HCT116 (cell line): ENCODE measurements around the gene SECISBP2L. TPM values are rescaled to one million over a fixed set of nuclear protein-coding genes. Genes with fewer than 3 reads are reported as not detected.

Source experiments
- ATAC-seq: fragments of 200-7000 bp; cut with Tn5 transposase; 2 replicates; pipeline ENCODE4 v1.9.1; 2020; ENCODE audit warnings: mild to moderate bottlenecking, moderate library complexity
- BruUV-seq: library from RNA; stranded (reverse); fragments of 400-500 nt; replicated peaks from 2 replicates; lab custom pipeline; 2021; lab: Mats Ljungman, UMichigan
- CTCF ChIA-PET: fragments of 300-600 bp; sonication (Branson Sonifier 250); formaldehyde crosslinking; loops from one replicate; lab custom pipeline; 2021; ENCODE audit warnings: antibody characterized with exemption; lab: Charles Lee
- POLR2A ChIA-PET: fragments of 300-600, 350-600 bp; sonication (Branson Sonifier 250); formaldehyde crosslinking; loops from one replicate; lab custom pipeline; 2021; ENCODE audit warnings: antibody characterized with exemption; lab: Charles Lee
- RAD21 ChIA-PET, 2 experiments: fragments of 300-600 bp; sonication (Branson Sonifier 250); formaldehyde crosslinking; loops; one replicate each; lab custom pipeline; 2023; ENCODE audit warnings: low total read pairs in 2 of 2; ENCODE audit not compliant: uncharacterized antibody in 2 of 2, unreplicated experiment in 2 of 2, low non-redundant PET in 1 of 2; lab: Charles Lee
- DNase-seq: peaks from one replicate; pipeline ENCODE4 v3.0.0-alpha.2; 2010; ENCODE audit warnings: low read depth, low spot score
- H2AFZ ChIP-seq: fragments of 200-600 bp; shearing (Covaris generic), sonication (generic); 2 replicates; pipeline ENCODE4 v1.6.1; 2017; ENCODE audit warnings: low read depth, mixed run types, mixed read lengths, antibody characterized with exemption, low read length; ENCODE audit not compliant: poor library complexity, severe bottlenecking
- H3K27ac ChIP-seq: 2 replicates; pipeline ENCODE4 v1.5.1; 2012; ENCODE audit warnings: low read depth, low read length
- H3K27me3 ChIP-seq: fragments of 200-600 bp; sonication (generic); 2 replicates; pipeline ENCODE4 v1.6.1; 2016; ENCODE audit warnings: mixed run types, low read length, mixed read lengths; ENCODE audit not compliant: insufficient read depth
- H3K36me3 ChIP-seq, 2 experiments: fragments of 200-500 bp in 1 of 2; fragments of 200-600 bp in 1 of 2; sonication (Bioruptor generic) in 1 of 2; sonication (generic) in 1 of 2; 2 replicates each; pipeline versions ENCODE4 v1.5.1 to v1.6.1; 2014 to 2016; ENCODE audit warnings: low read length in 2 of 2, inconsistent platforms in 1 of 2, mixed read lengths in 1 of 2, mixed run types in 1 of 2; ENCODE audit not compliant: insufficient read depth in 2 of 2, control insufficient read depth in 1 of 2
- H3K4me1 ChIP-seq, 2 experiments: fragments of 200-600 bp in 1 of 2; sonication (generic) in 1 of 2; 2 replicates each; pipeline versions ENCODE4 v1.5.1 to v1.6.1; 2012 to 2017; ENCODE audit warnings: low read length in 2 of 2, inconsistent platforms in 1 of 2, mild to moderate bottlenecking in 1 of 2, mixed read lengths in 1 of 2, mixed run types in 1 of 2, moderate library complexity in 1 of 2; ENCODE audit not compliant: insufficient read depth in 2 of 2, control insufficient read depth in 1 of 2
- H3K4me2 ChIP-seq: fragments of 200-600 bp; sonication (generic); 2 replicates; pipeline ENCODE4 v1.6.1; 2017; ENCODE audit warnings: mixed run types, low read length, mixed read lengths
- H3K4me3 ChIP-seq, 2 experiments: fragments of 200-600 bp in 1 of 2; sonication (generic) in 1 of 2; replicated peaks in 1 of 2; 2 replicates each; pipeline ENCODE4 v1.5.1; 2011 to 2016; ENCODE audit warnings: low read length in 2 of 2, control low read depth in 1 of 2, low read depth in 1 of 2, mild to moderate bottlenecking in 1 of 2, mixed read lengths in 1 of 2, mixed run types in 1 of 2
- H3K79me2 ChIP-seq: fragments of 200-600 bp; sonication (generic); 2 replicates; pipeline ENCODE4 v1.6.1; 2017; ENCODE audit warnings: mild to moderate bottlenecking, mixed run types, low read length, moderate library complexity, mixed read lengths; ENCODE audit not compliant: insufficient read depth
- H3K9ac ChIP-seq: fragments of 200-600 bp; sonication (generic); 2 replicates; pipeline ENCODE4 v1.6.1; 2016; ENCODE audit warnings: low read length, mixed read lengths
- H3K9me2 ChIP-seq: fragments of 200-600 bp; sonication (generic), shearing (Covaris generic); 2 replicates; pipeline ENCODE4 v1.6.1; 2017; ENCODE audit warnings: mixed run types, mild to moderate bottlenecking, moderate library complexity; ENCODE audit not compliant: insufficient read depth
- H3K9me3 ChIP-seq, 2 experiments: fragments of 200-500 bp in 1 of 2; fragments of 200-600 bp in 1 of 2; sonication (Bioruptor generic) in 1 of 2; sonication (generic) in 1 of 2; 2 replicates each; pipeline ENCODE4 v1.6.1; 2014 to 2017; ENCODE audit warnings: low read length in 2 of 2, mixed read lengths in 2 of 2, inconsistent platforms in 1 of 2, low read depth in 1 of 2, mild to moderate bottlenecking in 1 of 2, mixed run types in 1 of 2, moderate library complexity in 1 of 2; ENCODE audit not compliant: control insufficient read depth in 1 of 2, insufficient read depth in 1 of 2
- H4K20me1 ChIP-seq: fragments of 200-600 bp; sonication (generic), shearing (Covaris generic); 2 replicates; pipeline ENCODE4 v1.6.1; 2017; ENCODE audit warnings: mixed run types, mild to moderate bottlenecking, moderate library complexity; ENCODE audit not compliant: insufficient read depth
- CBX3 ChIP-seq: IDR thresholded peaks from 2 replicates; pipeline ENCODE4 v1.6.1; 2012; ENCODE audit warnings: low read depth
- CTCF ChIP-seq, 3 experiments: fragments of 200-600 bp in 1 of 3; sonication (generic) in 1 of 3; IDR thresholded peaks in 2 of 3; conservative IDR thresholded peaks in 1 of 3; 2 replicates each; pipeline ENCODE4 v1.5.1; 2012 to 2017; ENCODE audit warnings: low read depth in 2 of 3, low read length in 2 of 3, antibody characterized with exemption in 1 of 3, borderline replicate concordance in 1 of 3, control low read depth in 1 of 3, mild to moderate bottlenecking in 1 of 3, mixed read lengths in 1 of 3, mixed run types in 1 of 3, moderate library complexity in 1 of 3; ENCODE audit not compliant: insufficient read depth in 1 of 3
- ELF1 ChIP-seq: IDR thresholded peaks from 2 replicates; pipeline ENCODE4 v1.6.1; 2012; ENCODE audit warnings: low read depth, borderline replicate concordance
- EZH2 ChIP-seq: fragments of 200-600 bp; sonication (generic); IDR thresholded peaks from 2 replicates; pipeline ENCODE4 v1.6.1; 2017; ENCODE audit warnings: antibody characterized with exemption, mixed run types
- SIN3A ChIP-seq: IDR thresholded peaks from 2 replicates; pipeline ENCODE4 v1.6.1; 2012; ENCODE audit warnings: low read depth
- SP1 ChIP-seq: IDR thresholded peaks from 2 replicates; pipeline ENCODE4 v1.6.1; 2012; ENCODE audit warnings: low read depth
- SRF ChIP-seq: IDR thresholded peaks from 2 replicates; pipeline ENCODE4 v1.6.1; 2012; ENCODE audit warnings: low read depth
- YY1 ChIP-seq: IDR thresholded peaks from 2 replicates; pipeline ENCODE4 v1.6.1; 2011; ENCODE audit warnings: low read length, low read depth, moderate library complexity, mild to moderate bottlenecking; ENCODE audit not compliant: insufficient replicate concordance; ENCODE audit errors: extremely low read depth
- ZBTB33 ChIP-seq: IDR thresholded peaks from 2 replicates; pipeline ENCODE4 v1.6.1; 2011; ENCODE audit warnings: mild to moderate bottlenecking, low read length, moderate library complexity; ENCODE audit not compliant: insufficient replicate concordance; ENCODE audit errors: extremely low read depth
- intact Hi-C: fragments of 100-400 bp; cut with micrococcal nuclease; formaldehyde crosslinking; loops from 2 replicates; pipeline ENCODE4 v1.10.0; 2022
- total RNA-seq: library from RNA; stranded (reverse); gene quantifications from one replicate; pipeline ENCODE4 v1.2.1, GENCODE V29; 2021; ENCODE audit not compliant: unreplicated experiment
- TF ChIP-seq, protein P1 (sequence below): IDR thresholded peaks from 2 replicates; pipeline ENCODE4 v1.6.1; 2012

The SECISBP2L gene
- total RNA-seq, 1 experiment from 2014 or later = 22.9 TPM

GRCh38 chr15:49046220-49047102 lies at the start of gene SECISBP2L (continued):
- TF ChIP-seq ZBTB33 = peak; percentile 89
- no peak for TF ChIP-seq SRF
- TF ChIP-seq SIN3A = peak; percentile 84; the same call in 1 of the 2 replicates
- TF ChIP-seq YY1 = peak; percentile 98
- peak in 2 of 3 experiments; percentile 49 to 66; a peak in 4 of 6 replicates for TF ChIP-seq CTCF (IDR thresholded peaks at IDR 0.05 in 2 of 3, conservative IDR thresholded peaks at IDR 0.05 in 1 of 3; ENCODE audit: borderline replicate concordance in 1 of 3, insufficient read depth in 1 of 3, low read depth in 2 of 3, low read length in 2 of 3)
- TF ChIP-seq ELF1 = peak; percentile 60

DNA sequence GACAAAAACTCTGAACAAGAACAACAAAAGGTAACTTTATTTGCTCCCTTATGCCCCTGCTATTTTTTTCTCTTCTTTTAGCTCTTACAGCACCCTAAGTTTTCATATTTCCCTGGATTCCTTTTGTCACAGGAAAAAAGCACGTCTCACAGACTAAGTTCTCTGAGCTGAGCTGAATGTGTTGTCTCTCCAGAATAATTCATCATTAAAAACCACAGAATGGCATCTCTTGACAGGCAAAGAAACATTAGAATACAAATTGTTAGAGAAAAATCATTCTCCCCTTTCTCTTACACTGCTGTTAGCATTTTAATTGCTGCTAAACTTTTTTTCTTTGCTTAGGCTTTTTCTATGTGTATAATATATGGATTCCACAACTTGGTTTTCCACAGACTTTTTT lies 48.7 kb upstream of the SECISBP2L start:
- DNase-seq (no peak), ATAC-seq (no peak)
- Histone ChIP-seq H3K4me3 (no peak overlapping the region), H2AFZ (no peak overlapping the region), H4K20me1 (no peaks in the 10 kb centered on the region), H3K9ac (no peak overlapping the region), H3K79me2 (no peaks in the 10 kb centered on the region), H3K9me3 (no peaks in the 10 kb centered on the region), H3K27ac (no peak overlapping the region), H3K27me3 (no peaks in the 10 kb centered on the region), H3K36me3 (0 out of 4 replicates have a peak, but pooled peaks cover 0 to 5% of the 10 kb centered on the region in 2 experiments), H3K4me2 (no peak overlapping the region), H3K9me2 (no peaks in the 10 kb centered on the region), H3K4me1 (no peaks in the 10 kb centered on the region)
- TF ChIP-seq SIN3A = no peak
- TF ChIP-seq CTCF (IDR thresholded peaks at IDR 0.05 in 2 of 3, conservative IDR thresholded peaks at IDR 0.05 in 1 of 3; ENCODE audit: borderline replicate concordance in 1 of 3, insufficient read depth in 1 of 3, low read depth in 2 of 3, low read length in 2 of 3) = no peak
- no peak for TF ChIP-seq ZBTB33
- no peak for TF ChIP-seq EZH2
- no peak for TF ChIP-seq SP1
- TF ChIP-seq, protein P1, sequence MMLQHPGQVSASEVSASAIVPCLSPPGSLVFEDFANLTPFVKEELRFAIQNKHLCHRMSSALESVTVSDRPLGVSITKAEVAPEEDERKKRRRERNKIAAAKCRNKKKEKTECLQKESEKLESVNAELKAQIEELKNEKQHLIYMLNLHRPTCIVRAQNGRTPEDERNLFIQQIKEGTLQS = no peak
- no peak for TF ChIP-seq CBX3
- ChIA-PET POLR2A (no interaction called here), CTCF (no interaction called here), RAD21 (no interaction called here)
- intact Hi-C loops = no loop called here
- no TSS peak for BruUV-seq
